CD4-positive, alpha-beta T cell treated with Interferon alpha-2 for 1 hour (primary cell): ENCODE results near the gene OCRL.
"Not testable (repeated sequence)": the region's sequence is repeated elsewhere in the genome, so short reads cannot be mapped to it uniquely, and the experiment has no call there.

Experiments
- DNase-seq, 2 donors: peaks; one replicate each; pipeline ENCODE4 v3.0.0-alpha.2; 2020 to 2022

The OCRL gene

GRCh38 chrX:129540722-129541184 is 694 bp downstream of the OCRL start:
- DNase-seq = no peak

GRCh38 chrX:129544780-129545179 is 4.7 kb downstream of the OCRL start:
- DNase-seq = no peak

GRCh38 chrX:129545408-129545807 is 5.3 kb downstream of the OCRL start:
- no peak for DNase-seq

- no peak for DNase-seq
These were observed 9.1 kb downstream of the OCRL start for GRCh38 chrX:129549124-129549523.

GRCh38 chrX:129553619-129554288 is 13.7 kb downstream of the OCRL start:
- DNase-seq = no peak

- DNase-seq = not testable (repeated sequence)
These were observed 14.8 kb downstream of the OCRL start for GRCh38 chrX:129554816-129555215.

GRCh38 chrX:129556806-129557315 is 16.8 kb downstream of the OCRL start:
- DNase-seq = no peak

GRCh38 chrX:129557844-129558480 is 17.9 kb downstream of the OCRL start:
- DNase-seq = no peak

- no peak for DNase-seq
These were observed 19.7 kb downstream of the OCRL start for GRCh38 chrX:129559783-129560182.

GRCh38 chrX:129561453-129561852 is 21.4 kb downstream of the OCRL start:
- no peak for DNase-seq

GRCh38 chrX:129564345-129564744 is 24.3 kb downstream of the OCRL start:
- not testable (repeated sequence) for DNase-seq

- no peak for DNase-seq
These were observed 25.1 kb downstream of the OCRL start for GRCh38 chrX:129565046-129565650.

GRCh38 chrX:129566073-129566472 is 26.0 kb downstream of the OCRL start:
- DNase-seq = no peak

GRCh38 chrX:129568349-129568748 is 28.3 kb downstream of the OCRL start:
- no peak for DNase-seq

GRCh38 chrX:129572422-129572821 is 32.4 kb downstream of the OCRL start:
- no peak for DNase-seq

GRCh38 chrX:129573652-129574051 is 33.6 kb downstream of the OCRL start:
- DNase-seq = not testable (repeated sequence)

GRCh38 chrX:129574214-129574613 is 34.2 kb downstream of the OCRL start:
- DNase-seq = no peak

- no peak for DNase-seq
These were observed 36.5 kb downstream of the OCRL start for GRCh38 chrX:129576539-129576938.

- no peak for DNase-seq
These were observed 37.4 kb downstream of the OCRL start for GRCh38 chrX:129577473-129577872.

GRCh38 chrX:129577877-129578276 is 37.8 kb downstream of the OCRL start:
- no peak for DNase-seq

- DNase-seq = no peak
These were observed 41.8 kb downstream of the OCRL start for GRCh38 chrX:129581904-129582303.

- no peak for DNase-seq
These were observed 45.1 kb downstream of the OCRL start for GRCh38 chrX:129585167-129585566.

GRCh38 chrX:129585691-129586090 is 45.6 kb downstream of the OCRL start:
- no peak for DNase-seq

- no peak for DNase-seq
These were observed 46.4 kb downstream of the OCRL start for GRCh38 chrX:129586446-129586845.
